ENCODE data around the gene HTATIP2.
"Not testable (repeated sequence)": the region's sequence is repeated elsewhere in the genome, so short reads cannot be mapped to it uniquely, and the experiment has no call there.

Gene HTATIP2

DNA sequence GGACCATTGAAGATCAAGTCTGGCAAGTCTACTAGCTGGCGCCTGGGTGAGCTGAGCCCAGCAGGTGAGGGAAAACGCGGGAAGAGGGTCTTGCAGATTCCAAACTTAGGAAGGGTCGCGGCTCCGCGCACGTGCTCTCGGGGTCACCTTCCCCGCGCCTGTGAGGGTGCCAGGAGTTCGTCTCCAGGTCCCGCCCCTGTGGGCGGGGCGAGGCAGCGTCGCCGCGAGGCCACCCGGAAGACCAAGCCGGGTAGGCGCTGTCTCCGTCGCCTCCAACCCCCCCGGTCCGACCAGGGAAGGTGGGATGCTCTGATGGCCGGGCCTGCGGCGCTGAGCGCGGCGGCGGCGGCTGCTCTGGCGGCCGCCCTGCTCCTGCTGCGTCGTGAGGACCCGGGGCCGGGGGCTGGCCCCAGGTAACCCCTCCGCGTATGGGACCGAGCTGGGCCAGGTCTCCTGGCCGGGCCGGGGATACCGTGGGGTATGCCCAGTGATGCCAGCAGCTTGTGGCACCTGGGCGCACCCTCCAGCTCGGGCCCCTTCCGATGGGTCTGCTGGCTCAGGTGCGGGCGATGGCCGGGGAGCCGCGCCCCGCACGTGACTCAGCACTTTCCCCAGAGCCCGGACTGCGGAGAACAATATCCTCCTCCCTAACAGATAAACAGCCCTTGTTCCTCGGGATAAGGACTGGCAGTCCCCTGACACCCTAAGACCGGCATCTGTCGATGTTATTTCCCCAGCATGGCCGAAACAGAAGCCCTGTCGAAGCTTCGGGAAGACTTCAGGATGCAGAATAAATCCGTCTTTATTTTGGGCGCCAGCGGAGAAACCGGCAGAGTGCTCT lies at the start of gene HTATIP2:
Gene HTATIP2 (plus strand): TSS at position 215 of the 841 bp plus-strand sequence. CDS start 524 bp downstream, at position 739.
- peak; percentile 82 for DNase-seq

DNA sequence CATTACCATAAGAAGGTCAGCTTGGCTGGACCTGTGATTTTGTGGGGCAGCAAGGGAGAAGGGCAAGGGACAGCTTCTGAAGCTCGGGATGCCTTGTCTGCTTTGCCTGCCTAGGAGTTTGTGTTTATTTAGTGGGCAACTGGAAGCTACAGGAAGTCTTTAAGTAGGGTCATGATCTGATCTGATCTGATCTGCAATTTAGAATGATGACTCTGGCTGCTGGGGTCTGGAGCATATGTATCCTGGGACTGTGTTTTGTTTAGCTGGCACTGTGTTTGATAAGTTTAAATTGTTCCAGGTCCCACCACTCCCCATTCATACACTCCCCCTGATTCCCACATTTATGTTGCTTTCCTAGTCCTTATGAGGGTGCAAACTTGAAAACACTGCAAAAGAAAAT lies 47.7 kb upstream of the HTATIP2 start:
- no peak for DNase-seq

DNA sequence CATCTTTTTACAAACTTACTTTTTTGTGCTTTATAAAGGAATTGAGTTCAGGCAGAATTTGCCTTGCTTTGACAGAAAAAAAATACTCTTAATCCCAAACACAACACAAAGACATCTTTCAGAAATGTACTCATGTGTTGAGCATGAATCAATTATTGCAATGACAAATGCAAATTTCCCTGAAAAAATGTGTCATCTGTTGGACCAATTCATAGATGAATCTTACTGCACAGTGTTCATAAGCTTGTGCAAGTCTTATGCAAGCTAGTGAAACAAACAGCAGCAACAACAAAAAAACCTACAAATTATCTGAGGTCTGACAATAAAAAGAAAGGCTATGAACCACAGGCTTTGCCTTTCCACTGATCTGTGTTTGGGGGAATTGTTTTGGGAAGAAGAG lies 42.3 kb upstream of the HTATIP2 start:
- no peak for DNase-seq

DNA sequence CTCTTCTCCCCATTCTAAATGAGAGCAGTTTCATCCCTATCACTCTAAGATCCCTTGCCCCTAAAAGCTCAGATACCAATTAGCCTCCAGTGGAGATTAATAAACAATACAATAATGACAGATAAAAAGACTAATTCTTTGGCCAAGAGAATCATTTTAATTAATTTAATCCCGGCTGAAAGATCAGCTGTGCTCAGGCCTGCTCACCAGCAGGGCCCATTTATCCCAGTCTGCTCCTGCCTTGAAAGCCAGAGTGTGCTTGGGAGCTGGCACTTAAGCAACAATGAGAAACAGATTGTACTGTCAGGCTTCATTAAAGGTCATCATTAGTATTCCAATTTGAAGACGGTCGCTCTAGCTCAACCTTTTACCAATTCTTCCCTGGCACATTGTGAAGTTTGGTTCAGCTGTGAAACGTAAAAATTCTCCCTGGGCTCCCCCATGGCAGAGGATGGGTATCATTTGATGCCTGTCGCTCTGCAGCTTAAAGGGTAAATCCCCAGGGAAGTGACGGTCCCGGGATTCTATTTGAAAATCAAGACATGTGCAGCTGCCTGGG lies 36.1 kb upstream of the HTATIP2 start:
- DNase-seq: no peak

DNA sequence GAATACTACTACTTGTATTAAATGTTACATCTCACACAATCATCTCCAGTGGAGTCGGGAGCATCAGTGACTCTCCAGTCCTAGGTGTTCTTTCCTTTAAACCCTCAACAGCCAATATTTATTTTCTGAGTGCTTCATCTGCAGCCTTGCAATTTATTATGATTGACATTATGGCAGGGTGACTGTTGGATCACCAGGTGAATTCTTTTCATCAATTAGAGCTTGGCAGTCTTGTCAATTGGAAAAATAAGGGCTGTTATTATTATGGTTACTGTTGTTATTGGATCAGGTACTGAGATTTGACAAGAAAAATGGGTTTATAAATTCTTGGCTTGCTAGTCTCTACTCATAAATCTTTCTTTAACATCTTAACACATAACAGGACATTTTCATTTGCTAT lies 27.5 kb upstream of the HTATIP2 start:
- no peak for DNase-seq

DNA sequence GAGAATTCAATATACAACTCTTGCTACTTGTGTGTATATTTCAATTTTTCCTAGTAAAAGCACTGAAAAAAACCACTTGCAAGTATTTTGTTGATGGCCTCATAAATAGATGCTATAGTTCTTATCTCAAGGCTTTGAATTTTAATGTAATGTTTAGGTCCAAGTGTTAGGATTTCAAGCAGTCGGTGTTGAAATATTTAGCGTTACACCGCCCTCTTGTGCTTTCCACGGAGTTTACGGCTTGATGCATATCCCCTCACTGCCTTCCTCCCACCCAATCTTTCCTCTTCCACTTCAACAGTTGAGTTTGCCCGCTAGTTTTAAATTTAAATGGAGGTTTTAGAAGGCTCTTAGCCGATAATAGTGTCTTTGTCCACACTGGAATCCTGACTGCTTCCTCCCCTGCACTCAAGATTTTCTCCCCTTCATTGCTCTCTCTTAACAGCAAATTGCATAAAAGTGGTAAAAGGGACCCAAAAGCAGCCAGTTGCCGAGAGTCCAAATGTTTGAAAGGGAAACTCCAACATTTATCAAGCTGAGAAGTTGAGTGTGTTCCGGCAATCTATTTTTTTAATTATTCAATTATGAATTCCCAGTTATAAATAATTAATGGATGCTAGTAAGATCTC lies 25.9 kb upstream of the HTATIP2 start:
- peak; percentile 68 for DNase-seq

DNA sequence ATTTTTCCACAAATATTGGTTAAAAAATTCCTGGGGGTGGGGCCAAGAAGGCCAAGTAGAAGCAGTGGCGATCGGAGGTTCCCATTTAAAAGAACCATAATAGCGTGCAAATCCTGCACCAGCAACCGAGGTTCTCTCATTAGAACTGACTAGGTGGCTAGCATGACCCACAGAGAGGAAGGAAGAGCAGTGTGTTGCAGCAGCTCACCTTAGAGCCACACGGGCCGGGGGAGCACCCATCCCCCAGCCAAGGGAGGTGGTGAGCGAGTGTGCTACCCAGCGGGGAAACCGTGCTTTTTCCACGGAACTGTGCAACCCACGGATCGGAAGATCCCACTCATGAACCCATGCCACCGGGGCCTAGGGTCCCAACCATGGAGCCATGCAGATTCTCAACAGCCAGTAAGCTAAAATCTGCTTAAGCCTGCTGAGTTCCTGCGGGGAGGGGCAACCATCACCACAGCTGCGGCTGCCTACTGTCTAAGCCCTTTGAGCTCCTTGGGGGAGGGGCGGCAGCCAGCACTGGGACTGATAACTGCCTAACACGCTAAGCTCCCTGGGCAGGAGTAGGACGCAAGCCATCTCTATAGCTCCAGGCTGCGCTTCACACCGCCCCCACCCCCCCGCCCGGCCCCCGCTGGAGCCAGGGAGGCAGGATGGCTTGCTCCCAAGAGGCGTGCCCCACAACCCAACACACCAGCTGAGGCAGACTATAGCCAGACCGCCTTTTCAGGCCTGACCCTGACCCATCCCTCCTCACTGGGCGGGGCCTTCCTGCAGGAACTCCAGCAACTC lies 21.0 kb upstream of the HTATIP2 start:
- DNase-seq: no peak

DNA sequence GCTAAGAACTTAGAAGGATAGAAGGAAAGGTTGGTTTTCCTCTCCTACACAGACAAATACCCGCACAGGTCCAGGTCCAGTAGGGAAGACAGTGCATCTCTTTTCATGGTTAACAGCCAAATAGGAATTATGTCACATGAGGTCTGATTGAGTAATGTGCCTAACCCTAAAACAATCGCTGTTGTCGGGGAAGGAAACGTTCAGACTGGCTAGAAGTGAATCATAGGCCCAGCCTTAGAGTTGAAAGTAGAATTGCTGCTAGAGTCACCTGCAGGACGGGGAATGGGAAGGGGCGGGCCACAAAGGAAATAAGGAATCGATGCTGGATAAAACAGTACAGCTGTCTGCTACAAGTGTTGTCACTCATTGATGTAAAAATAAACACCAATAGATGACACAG lies 12.4 kb upstream of the HTATIP2 start:
- no peak for DNase-seq

DNA sequence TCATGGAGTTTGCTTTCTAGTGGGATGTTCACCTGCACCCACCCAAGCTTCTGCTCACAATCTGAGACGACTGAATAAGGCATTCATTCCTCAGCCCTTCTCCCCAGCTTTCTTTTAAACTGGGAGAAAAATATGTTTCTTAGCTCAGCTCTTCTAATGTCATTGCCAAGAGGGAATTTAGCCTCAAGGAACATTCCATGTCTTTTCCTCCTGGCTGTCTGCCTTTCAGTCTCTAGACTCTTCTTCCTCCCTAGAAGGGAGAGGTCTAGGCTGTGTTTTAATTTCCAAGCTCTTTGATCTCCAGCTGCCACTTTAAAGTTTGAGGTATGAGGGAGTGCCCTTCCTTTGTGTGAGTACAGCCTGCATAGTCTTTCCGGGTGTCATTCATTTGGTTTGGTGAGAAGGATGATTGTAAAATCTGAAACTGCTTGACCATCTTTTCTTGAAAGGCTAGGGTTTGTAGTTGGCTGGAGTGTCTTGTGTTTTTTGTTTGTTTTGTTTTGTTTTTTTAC lies 11.7 kb upstream of the HTATIP2 start:
- DNase-seq: no peak

DNA sequence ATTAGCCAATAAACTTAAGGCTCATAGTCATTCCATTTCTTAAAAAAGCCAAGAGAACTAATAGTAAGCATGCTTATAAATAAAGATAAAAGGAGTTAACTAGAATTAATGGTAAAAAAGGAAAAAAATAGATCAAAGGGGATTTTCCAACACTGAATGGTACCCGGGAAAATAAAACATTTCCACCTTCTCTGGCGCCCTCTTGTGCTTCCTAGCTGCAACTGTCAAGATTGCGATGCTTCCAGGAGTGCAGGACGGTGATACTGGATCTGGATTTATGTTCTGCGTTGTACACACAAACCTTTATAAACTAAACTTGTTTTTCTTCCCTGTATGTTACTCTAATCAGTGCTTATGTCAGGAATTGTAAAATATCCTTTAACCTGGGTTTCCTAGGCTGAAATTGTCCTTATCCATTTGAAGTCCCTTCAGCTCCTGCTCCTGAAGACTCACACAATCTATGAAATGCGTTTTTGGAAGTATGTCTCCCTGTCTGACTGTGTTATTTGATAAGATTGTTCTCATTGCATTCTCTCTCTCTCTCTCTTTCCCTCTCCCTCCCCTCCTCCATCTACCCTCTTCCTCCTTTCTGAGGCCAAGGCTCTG lies 9.6 kb upstream of the HTATIP2 start:
- DNase-seq: peak; percentile 76

DNA sequence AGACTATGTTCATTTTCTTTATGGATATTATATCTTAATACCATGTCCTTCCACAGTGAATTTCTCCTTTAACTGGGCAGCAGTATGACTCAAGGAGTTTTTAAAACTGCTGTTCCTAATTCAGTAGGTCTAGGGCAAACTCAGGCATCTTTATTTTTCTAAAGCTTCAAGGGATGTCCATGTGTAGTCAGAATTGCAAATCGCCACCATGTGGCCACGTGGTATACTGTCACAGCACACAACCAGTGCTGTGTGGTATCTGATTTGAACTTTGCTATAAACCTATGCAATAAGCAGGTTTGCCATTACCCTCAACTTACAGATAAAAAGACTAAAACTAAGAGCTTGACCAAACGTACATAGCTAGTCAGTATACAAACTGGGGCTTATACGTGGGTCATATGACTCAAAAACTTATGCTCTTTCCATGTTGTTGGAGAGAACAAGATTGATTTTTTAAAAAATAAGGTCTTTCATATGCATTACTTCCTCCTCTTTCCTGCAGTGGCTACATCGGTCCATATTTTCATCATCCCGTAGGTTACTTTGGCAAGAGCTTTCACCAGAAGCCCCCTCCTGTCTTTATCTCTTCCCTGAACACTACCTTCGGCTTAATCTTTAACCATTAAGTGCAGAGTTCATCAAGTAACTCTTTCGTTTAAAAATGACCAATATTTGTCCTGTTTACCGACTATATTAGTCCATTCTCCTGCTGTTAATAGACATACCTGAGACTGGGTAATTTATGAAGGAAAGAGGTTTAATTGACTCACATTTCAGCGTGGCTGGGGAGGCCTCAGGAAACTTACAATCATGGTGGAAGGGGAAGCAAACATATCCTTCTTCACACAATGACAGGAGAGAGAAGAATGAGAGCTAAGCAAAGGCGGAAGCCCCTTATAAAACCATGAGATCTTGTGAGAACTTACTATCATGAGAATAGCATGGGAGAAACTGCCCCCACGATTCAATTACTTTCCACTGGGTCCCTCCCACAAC lies 8.0 kb upstream of the HTATIP2 start:
- peak; percentile 83 for DNase-seq

DNA sequence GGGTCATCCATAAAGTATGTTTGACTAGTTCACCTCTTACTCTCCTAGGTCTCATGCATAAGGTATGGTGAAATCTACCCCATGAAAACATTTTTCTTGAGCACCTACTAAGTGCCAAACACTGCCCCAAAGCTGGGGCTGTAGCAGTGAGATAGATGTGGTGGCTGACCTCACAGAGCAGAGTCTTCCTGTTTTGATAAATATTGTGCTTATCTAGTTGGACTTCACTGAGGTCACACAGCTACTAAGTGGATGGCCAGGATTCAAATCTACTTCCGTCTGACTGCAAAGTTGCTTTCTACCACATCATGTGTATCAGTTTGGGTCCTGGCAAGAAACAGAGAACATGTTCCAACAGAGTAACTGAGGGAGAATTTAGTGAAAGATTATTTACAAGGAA lies 6.4 kb upstream of the HTATIP2 start:
- DNase-seq: no peak

DNA sequence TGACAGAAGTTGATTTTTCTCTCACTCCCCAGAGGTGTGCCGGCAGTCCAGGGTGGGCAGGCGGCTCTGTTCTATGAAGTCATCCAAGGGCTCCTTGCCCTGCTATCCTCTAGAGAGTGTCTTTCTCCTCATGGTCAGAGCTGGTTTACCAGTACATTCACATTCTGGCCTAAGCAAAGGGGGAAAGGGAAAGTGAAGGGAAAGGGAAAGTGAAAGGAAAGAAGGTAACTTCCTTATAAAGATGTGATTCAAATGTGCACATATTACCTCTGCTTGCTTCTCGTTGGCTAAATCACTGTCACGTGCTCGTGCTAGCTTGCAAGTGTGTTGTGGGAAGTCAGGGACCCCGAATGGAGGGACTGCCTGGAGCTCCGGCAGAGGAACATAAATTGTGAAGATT lies 2.9 kb upstream of the HTATIP2 start:
- DNase-seq: peak; percentile 77

DNA sequence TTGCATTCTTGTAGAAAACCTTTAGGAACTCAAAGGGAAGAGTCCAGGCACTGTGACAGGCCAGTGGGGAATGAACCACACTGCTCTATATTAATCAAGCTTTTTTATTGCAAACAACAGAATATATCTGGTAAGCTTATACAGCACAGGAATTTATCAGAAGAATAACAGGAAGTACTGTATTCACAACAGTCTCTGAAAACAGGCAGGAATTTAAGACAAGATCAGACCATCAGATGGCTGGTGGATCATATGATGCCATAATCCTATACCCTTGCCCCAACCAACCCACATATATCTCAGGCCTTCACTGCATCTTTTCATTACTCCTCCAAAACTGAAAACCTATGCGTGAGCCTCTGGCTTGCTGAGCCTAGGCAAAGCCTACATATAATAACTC lies 1.0 kb upstream of the HTATIP2 start:
- no peak for DNase-seq

DNA sequence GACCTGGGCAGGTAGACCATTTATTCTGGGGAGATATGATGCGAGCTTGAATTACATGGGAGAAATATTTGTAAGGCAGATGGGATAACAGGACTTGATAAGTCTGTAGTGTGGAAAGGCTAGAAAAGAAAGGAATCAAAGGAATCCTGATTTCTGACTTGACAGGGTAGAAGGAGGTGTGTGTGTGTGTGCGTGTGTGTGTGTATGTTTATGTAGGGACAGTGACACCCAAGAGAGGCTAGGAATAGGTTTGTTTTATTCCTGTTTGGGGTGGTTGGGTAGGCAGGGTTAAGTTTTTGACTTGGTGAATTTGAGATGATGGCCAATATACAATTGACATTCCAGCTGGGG lies 390 bp upstream of the HTATIP2 start:
- peak; percentile 58 for DNase-seq

DNA sequence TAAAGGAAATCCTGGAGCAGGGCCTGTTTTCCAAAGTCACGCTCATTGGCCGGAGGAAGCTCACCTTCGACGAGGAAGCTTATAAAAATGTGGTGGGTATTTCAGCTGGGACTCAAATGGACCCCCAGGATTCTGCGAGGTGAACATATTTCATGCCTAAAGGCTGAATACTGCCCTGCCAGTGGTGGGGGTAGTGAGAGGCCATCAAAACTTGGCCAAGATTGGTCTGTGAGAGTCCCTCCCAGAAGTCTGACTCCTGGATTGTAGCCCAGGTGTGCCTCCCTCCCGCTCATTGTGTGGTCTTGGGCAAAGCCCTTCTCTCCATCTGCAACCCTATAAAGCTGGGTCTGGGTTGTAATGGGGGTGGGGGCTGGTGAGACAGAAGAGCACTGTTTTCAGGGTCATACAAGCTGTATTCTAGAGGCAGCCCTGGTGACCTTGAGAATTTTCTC lies 853 bp downstream of the HTATIP2 start:
- DNase-seq: peak; percentile 66

DNA sequence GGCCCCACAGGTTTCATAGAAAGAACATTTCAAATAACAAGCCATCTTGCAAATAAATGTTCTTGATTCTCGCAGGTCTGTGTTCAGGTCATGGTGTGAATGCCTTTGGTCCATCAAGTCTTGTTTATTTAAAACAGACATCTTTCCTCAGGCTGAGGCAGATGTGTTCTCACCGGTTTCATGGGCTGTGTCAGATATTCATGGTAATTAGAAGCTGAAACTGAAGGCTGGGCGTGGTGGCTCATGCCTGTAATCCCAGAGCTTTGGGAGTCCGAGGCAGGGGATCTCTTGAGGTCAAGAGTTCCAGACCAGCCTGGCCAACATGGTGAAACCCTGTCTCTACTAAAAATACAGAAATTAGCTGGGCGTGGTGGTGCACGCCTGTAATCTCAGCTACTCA lies 2.0 kb downstream of the HTATIP2 start:
- DNase-seq: not testable (repeated sequence)

DNA sequence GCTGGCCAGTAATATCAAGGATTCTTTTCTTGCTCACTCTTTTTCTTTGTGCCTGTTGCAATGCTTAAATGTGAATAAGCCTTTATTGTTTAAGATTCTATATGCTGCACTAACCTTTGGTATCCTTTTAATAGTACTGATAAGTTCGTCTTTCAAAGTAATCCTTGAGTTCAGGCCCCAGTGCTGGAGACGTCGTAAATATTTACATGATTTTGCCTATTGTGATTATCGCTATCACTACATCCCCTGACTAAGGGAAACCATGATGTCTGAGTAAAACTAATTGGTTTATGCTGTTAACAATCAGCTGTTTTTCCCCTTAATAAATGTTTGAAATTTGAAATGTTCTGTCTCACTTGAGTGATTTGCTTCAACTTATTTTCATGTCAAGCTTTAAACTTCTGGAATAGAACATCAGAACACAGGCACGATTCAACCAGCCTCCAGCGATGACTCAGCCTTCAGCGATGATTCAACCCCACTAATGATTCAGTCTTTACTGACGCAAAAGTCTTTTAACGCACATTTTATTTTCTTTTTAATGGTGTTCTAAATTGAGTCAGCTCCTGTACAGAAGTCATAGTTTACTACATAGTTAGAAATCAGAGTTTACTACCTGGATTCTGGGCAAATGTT lies 3.9 kb downstream of the HTATIP2 start:
- peak; percentile 70 for DNase-seq

DNA sequence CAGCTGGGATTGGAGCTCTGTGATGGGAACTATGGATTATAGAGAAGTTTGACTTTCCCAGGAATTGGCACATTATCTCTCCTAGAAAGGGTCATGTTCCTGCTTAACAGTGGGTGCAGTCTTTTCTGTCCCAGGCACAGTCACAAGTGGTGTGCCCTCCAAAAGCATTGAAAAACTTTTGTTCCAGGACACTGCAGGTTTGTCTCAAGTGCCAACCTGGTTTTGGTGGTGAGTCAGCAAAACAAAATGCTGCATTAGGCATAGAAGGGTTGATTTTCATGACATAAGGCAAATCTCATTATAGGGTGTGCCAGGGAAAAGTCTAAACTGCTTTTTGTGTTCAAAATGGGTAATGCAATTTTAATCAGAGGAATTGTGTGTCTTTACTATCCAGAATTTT lies 4.9 kb downstream of the HTATIP2 start:
- peak; percentile 15 for DNase-seq

DNA sequence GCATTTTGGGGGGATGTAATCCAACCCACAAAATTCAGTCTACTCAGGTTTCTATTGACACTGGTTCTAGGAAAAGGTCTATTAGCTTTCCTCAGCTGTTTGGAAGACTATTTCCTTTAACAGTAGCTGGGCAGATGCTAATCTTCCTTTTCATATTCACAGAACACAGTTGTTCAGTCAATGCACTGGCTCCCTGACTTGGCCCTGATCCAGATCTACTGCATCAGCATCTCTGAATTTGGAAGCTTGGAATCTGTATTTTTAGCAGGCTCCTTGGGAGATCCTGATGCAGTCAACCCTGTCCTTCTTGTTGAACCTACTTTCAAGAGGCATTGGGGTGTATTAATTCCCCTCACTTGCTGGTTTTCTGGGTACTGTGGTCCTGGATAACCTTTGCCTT lies 6.3 kb downstream of the HTATIP2 start:
- no peak for DNase-seq

DNA sequence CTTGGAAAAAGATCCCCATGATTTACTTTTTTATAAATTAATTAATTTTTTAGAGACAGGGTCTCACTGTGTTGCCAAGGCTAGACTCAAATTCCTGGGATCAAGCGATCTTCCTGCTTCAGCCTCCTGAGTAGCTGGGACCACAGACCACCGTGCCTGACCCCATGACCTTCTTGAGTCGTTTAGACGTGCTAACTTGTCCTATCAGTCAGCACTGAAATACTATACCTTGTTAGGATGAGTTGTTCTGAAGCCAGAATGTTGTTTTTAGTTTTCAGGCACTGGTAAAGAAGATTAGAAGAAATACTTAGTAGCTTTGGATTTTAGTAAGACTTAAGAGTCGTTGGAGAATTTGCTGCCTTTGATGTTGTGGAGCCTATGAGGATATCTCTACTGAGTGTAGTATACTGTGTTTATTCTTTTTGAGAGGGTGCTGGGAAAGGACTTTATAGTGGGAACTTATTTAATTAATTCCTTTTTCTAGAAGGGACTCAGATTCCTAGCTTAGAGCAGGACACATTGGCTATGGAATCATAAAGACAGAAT lies 8.6 kb downstream of the HTATIP2 start:
- DNase-seq: no peak
